Measurements from ENCODE around the gene CPEB3.

Gene CPEB3

DNA sequence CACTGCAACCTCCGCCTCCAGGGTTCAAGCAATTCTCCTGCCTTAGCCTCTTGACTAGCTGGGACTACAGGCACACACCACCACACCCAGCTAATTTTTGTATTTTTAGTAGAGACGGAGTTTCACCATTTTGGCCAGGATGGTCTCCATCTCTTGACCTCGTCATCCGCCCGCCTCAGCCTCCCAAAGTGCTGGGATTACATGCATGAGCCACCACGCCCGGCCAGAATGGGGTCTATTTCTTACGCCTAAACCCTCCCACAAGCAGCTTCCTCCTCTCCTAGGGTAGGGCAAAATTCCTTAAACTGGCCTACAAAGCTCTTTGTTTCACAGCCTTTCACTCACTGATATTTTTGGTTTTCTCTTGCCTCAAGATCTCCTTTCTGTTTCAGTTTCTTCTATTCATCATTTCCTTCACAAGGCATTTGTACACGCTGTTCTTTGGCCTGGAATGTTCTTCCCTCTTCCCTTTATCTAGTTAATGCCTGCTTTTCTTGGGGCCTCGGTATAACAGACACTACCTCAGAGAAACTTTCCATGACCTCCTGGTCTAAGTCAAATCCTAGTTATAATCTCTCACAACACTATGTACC, 6.7 kb downstream of the CPEB3 start:
- TF ChIP-seq ZFX (IDR thresholded peaks at IDR 0.05; ENCODE audit: borderline replicate concordance), result no peak
- TF ChIP-seq CTCF (IDR thresholded peaks at IDR 0.05), result no peak
- no peak overlapping the region for H3K27ac ChIP-seq

DNA sequence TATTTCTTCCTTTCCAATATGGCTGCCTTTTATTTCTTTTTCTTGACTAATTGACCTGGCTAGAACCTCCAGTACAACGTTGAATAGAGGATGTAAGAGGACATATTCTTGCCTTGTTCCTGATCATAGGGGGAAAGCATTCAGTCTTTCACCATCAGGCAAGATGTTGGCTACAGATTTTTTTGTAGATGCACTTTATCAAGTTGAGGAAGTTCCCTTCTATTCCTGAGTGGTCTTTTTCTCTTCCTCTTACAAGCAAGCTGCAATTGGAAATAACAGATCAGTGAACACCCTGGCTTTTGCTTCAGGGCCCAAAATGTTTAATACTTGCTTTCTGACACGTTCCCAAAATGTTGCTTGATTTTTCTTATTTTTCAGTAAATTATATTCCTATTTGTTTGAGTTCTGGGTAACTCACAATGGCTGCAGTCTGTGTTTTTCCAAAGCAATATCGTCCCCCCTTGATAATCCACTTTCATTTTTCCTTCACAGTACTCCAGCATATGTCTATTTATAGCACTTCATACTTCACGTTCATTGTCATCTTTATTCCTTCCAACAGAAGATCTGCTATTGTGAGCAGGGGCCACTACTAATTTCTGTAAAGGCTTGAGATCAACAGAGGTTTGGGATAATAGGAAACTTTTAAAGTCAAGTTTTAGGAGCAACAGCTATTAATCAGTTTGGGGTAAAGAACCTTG, 11.7 kb downstream of the CPEB3 start:
- H3K27ac ChIP-seq, result no peak overlapping the region
- TF ChIP-seq ZFX (IDR thresholded peaks at IDR 0.05; ENCODE audit: borderline replicate concordance) (no peak), CTCF (IDR thresholded peaks at IDR 0.05) (no peak)

DNA sequence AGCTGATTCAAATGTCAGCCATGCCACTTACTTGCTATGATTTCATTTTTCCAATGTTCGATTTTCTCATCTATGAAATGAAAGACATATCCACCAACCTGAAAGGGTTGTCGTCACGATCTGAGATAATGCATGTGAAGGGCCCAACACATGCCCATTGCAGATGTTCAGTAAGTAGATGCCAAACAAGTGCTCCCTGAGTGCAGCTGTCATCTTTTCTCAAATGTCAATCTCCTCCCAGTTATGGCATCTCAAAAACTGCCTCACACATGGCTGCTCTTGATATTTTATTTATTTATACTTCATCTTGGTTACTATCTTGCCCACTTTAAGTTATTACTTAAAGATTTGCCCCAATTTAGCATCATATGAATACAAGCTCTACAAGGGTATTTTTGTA, 16.8 kb downstream of the CPEB3 start:
- no peak overlapping the region for H3K27ac ChIP-seq
- TF ChIP-seq ZFX (IDR thresholded peaks at IDR 0.05; ENCODE audit: borderline replicate concordance) (no peak), CTCF (IDR thresholded peaks at IDR 0.05) (no peak)

GRCh38 chr10:92268748-92269147, 22.1 kb downstream of the CPEB3 start:
- no peak overlapping the region for H3K27ac ChIP-seq
- no peak for TF ChIP-seq CTCF (IDR thresholded peaks at IDR 0.05)
- no peak for TF ChIP-seq ZFX (IDR thresholded peaks at IDR 0.05; ENCODE audit: borderline replicate concordance)

- TF ChIP-seq CTCF (IDR thresholded peaks at IDR 0.05) (no peak), ZFX (IDR thresholded peaks at IDR 0.05; ENCODE audit: borderline replicate concordance) (no peak)
- no peak overlapping the region for H3K27ac ChIP-seq
Measured at GRCh38 chr10:92267343-92267742, 23.5 kb downstream of the CPEB3 start.

- TF ChIP-seq CTCF (IDR thresholded peaks at IDR 0.05), result no peak
- no peak for TF ChIP-seq ZFX (IDR thresholded peaks at IDR 0.05; ENCODE audit: borderline replicate concordance)
Measured at GRCh38 chr10:92265687-92266258, 25.1 kb downstream of the CPEB3 start.

DNA sequence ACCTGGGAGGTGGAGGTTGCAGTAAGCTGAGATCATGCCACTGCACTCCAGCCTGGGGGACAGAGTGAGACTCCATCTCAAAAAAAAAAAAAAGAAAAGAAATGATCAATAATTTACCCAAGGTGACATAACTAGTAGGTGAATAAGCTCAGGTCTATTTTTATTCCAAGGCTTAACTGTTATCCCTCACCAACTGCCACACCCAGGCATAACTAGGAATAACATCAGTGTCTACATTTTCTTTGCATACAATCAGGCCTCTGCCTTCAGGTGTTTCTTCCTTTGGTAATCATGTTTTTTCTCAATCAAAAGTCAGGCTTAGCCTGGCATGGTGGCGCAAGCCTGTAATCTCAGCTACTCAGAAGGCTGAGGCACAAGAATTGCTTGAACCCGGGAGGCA, 26.6 kb downstream of the CPEB3 start:
- no peak overlapping the region for H3K27ac ChIP-seq
- no peak for TF ChIP-seq CTCF (IDR thresholded peaks at IDR 0.05)
- TF ChIP-seq ZFX (IDR thresholded peaks at IDR 0.05; ENCODE audit: borderline replicate concordance), result no peak

More at GRCh38 chr10:92265687-92266258, 25.1 kb downstream of the CPEB3 start:
- H3K27ac ChIP-seq, result no peak overlapping the region
